LHCN-M2 (cell line): Measurements from ENCODE around the gene TIMM23. TPM values are rescaled to one million over a fixed set of nuclear protein-coding genes. Genes with fewer than 3 reads are reported as not detected.

Source experiments
- DNase-seq: peaks from one replicate; pipeline ENCODE4 v3.0.0-alpha.2; 2012; ENCODE audit warnings: low read depth
- total RNA-seq: library from RNA; depleted of rRNA; stranded (reverse); fragments of >200 nt; gene quantifications from 2 replicates; pipeline ENCODE4 v1.2.3, GENCODE V29; 2014; rRNA removed

Gene TIMM23
- total RNA-seq, 1 experiment from 2014 or later, result 107 TPM

DNA sequence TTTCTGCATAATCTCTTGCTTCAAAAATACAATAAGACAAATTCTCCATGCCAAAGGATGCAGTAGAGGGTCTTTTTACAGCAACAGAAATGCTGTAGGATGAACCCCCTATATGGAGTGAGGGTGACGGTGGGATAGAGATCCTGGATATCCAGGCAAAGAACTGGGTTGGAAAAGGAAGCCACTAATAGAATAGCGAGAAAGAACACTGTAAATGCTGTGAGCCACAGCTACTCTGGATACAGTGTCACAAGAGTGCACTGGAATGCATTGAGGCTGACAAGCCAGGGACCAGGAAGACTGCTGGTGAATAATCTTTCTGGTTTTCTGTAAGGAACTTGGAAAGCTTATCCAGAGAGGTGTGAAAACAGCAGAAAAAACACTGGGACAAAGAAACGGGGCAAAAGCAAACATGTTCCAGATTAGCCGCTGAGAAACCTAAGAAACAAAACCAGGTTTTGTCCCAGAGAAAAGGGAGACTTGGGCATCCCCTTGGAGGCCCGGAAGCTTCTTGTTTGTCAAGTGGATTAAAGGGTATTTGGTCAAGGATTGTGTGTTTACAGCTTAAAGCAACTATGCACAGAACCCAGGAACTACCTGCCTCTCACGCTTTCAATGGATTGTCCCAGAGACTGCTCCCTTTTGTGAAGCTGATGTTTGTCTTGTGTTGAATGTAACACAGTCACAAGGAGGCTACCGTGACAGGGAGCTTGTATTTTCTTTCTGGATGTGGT lies 79.9 kb downstream of the TIMM23 start:
- DNase-seq, result no peak

DNA sequence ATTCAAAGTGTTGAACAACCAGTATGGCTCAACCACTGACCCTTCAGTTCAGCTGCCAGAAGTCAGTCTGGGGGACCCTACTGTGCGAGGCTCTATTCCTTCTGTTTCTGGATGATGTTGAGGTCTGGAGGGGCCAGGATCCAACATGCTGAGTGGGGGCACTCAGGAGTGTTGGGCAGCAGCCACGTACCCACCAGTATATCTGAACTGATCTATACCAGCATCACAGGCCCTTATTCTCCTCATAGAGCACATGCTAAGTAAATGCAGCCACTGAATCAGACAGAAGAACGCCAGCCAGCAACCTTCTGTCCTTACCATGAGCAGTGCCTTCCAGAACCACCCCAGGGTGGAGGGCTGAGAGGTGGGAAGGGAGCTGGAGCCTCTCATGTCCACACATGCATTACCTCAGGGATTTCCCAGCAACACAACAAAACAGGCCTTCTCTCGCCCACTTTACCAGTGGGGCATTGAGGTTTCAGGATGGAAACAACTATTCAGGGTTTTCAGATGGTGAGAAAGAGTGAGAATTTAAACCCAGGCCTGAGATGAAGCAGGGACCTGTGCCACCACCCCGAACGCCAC lies 80.6 kb downstream of the TIMM23 start:
- no peak for DNase-seq

Other genes with a start within 250 kb of the TIMM23 start
- 35.3 and 40.4 TPM in 2 replicates for gene WASHC2C, start 245.2 kb upstream of the TIMM23 start, total RNA-seq
- gene AGAP4, start 125.0 kb upstream of the TIMM23 start, total RNA-seq, result 4.6 and 5.8 TPM in 2 replicates
- gene NCOA4, start 58.1 kb downstream of the TIMM23 start, total RNA-seq, result 129 and 137 TPM in 2 replicates
- gene MSMB, start 73.8 kb downstream of the TIMM23 start, total RNA-seq, result not detected in 2 replicates